T47D (cell line): ENCODE results near the gene GPRC5C.
"Not testable (repeated sequence)": the region's sequence is repeated elsewhere in the genome, so short reads cannot be mapped to it uniquely, and the experiment has no call there.

Experiments
- DNase-seq, 2 experiments: peaks; one replicate each; pipeline versions ENCODE4 v3.0.0 to v3.0.0-alpha.2; 2011 to 2012; ENCODE audit warnings: low read depth in 1 of 2, low spot score in 1 of 2
- JUND ChIP-seq: IDR thresholded peaks from 2 replicates; pipeline ENCODE4 v1.6.1; 2012; ENCODE audit warnings: low read depth
- in situ Hi-C: cut with HindIII; loops from 2 replicates; pipeline ENCODE4 v1.10.0; 2016; ENCODE audit warnings: low sequenced_read_pairs, low pct_unique_long_range_greater_than_20kb

The GPRC5C gene

GRCh38 chr17:74480290-74480689 is 48.4 kb downstream of the GPRC5C start:
- in situ Hi-C loops: no loop called here
- TF ChIP-seq JUND: no peak
- DNase-seq: no peak

DNA sequence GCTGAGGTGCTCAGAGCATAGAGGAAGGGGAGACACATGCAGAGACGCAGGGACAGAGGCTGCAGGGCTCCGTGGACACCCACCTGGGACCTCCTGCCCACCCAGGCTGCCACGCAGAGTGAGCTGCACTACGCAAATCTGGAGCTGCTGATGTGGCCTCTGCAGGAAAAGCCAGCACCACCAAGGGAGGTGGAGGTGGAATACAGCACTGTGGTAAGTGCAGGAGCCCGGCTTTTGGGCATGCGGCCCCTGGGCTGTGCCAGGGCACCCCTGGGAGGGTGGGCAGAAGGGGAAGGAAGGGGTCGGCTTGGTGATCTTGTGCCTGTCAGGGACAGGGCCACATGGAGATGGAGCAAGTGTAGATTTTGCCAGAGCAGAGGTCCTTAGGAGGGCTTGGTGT is 49.7 kb downstream of the GPRC5C start:
- no peak for TF ChIP-seq JUND
- no peak for DNase-seq
- in situ Hi-C loops: no loop called here

DNA sequence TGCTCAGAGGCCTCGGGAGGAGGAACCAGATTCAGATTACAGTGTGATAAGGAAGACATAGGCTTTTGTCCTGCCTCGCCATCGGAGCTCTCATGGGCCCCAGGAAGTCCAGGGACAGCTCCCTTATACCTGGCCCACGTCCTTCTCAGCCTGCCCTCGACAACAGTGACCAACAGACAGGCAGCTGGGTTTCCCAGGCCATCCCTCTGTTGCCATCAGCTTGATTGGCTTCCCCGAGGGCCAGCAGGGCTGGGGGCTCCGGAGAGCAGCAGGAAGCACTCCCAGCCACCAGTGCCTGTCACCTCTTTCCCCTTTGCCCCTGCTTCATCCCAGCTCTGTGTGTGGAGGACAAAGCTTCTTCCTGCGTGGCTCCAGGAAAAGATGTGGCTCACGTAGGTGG is 52.2 kb downstream of the GPRC5C start:
- TF ChIP-seq JUND: no peak
- in situ Hi-C loops: no loop called here
- DNase-seq: no peak

GRCh38 chr17:74485022-74485743 is 53.3 kb downstream of the GPRC5C start:
- TF ChIP-seq JUND: no peak
- in situ Hi-C loops: no loop called here
- DNase-seq: no peak

DNA sequence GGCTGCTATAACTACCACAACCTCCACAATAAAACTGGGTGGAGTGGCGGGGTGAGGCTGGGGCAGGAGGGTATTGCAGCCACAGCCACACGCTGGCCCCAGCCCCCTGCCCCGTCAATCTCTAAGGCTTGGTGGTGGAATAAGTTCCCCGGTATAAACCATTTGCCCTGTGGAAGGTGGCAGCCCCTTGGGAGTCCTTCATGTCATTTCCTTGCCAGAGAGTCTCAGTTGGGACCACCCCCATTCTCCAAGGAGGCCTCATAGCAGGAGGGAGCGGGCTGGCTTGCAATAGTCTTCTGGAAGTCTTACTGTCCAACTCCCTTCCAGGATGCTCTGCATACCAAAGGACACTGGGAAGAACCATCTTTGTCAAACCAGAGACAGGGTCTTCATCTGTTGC is 54.0 kb downstream of the GPRC5C start:
- TF ChIP-seq JUND: no peak
- no peak for DNase-seq
- in situ Hi-C loops: no loop called here

DNA sequence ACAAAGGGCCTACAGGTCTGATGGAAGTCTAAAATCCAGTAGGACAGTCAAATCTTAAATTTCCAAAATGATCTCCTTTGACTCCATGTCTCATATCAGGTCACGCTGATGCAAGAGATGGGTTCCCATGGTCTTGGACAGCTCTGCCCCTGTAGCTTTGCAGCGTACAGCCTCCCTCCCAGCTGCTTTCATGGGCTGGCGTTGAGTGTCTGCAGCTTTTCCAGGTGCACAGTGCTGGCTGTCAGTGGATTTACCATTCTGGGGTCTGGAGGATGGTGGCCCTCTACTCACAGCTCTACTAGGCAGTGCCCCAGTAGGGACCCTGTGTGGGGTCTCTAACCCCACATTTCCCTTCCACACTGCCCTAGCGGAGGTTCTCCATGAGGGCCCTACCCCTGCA is 56.4 kb downstream of the GPRC5C start:
- in situ Hi-C loops, DNase-seq: not testable (repeated sequence)

GRCh38 chr17:74490716-74491115 is 58.8 kb downstream of the GPRC5C start:
- in situ Hi-C loops: no loop called here
- no peak for TF ChIP-seq JUND
- no peak for DNase-seq

- DNase-seq: no peak
- in situ Hi-C loops: no loop called here
- TF ChIP-seq JUND: no peak
These were observed 59.7 kb downstream of the GPRC5C start for GRCh38 chr17:74491626-74492025.

- no peak for TF ChIP-seq JUND
- in situ Hi-C loops: no loop called here
- DNase-seq: peak; percentile 82 to 84
These were observed 61.5 kb downstream of the GPRC5C start for GRCh38 chr17:74493331-74493833.
